ENCODE measurements around the gene EPHB6.

DNA sequence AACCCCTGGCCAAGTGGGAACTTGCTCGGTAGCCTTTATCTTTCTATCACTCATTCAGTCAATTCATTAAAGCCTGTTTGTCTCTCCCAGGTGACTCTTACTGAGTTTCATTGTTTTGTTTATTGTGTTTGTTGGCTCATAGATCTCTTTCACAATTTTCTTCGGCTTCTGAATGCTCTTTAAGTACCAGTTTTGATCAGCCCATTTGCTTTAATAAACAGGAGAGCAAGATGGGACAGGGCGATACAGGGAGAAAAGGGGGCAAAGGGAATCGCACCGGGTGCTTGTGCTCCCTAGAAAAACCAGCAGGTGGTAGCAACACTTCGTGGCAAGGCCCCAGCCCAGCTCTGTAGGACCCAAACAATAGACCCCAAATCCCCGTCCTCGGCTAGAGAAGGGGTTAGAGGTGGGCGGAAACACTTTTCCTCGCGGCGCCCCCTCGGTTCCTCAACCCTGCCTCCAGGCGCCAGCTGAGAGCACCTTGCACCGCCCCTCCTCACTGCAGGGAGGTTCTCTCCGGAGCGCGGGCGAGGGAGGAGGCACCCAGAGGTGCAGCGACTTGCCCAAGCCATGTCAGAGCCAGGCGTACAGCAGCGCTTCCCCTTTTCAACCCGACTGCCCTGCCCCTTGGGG lies 1.0 kb upstream of the EPHB6 start:
- TF ChIP-seq CTCF (conservative IDR thresholded peaks at IDR 0.05), result peak; percentile 92
- TF ChIP-seq EZH2 (IDR thresholded peaks at IDR 0.05; ENCODE audit: low read depth), result no peak

All from PC-9 (cell line).